Measurements from ENCODE around the gene AFAP1L1. TPM values are rescaled to one million over a fixed set of nuclear protein-coding genes. Genes with fewer than 3 reads are reported as not detected.
A peak's percentile ranks its signal among the peaks of the same experiment; 100 is the strongest.

Gene AFAP1L1
- total RNA-seq, 1 donor from 2014 or later: 8.3 TPM

- Histone ChIP-seq H2AFZ (ENCODE audit: low read depth, low read length) (no peak overlapping the region), H3K79me2 (ENCODE audit: insufficient read depth, low read length) (peaks cover 13% of the 10 kb centered on the region), H4K20me1 (ENCODE audit: insufficient read depth, low read length) (peaks cover under 1% of the 10 kb centered on the region), H3K9me3 (ENCODE audit: insufficient read depth, low read depth, low read length) (no peaks in the 10 kb centered on the region), H3K4me1 (ENCODE audit: insufficient read depth, low read length) (peaks cover 6% of the 10 kb centered on the region), H3K36me3 (ENCODE audit: insufficient read depth, low read length) (no peaks in the 10 kb centered on the region), H3K27ac (ENCODE audit: low read depth, low read length) (no peak overlapping the region), H3K4me3 (ENCODE audit: insufficient read depth, low read depth, low read length) (no peak overlapping the region), H3K4me2 (ENCODE audit: low read length) (no peak overlapping the region), H3K9ac (ENCODE audit: low read length) (no peak overlapping the region), H3K27me3 (ENCODE audit: insufficient read depth, low read length) (no peaks in the 10 kb centered on the region)
- no peak for FAIRE-seq
- DNase-seq (ENCODE audit: low read depth): no peak
- peaks cover 2% of the 10 kb centered on the region for H3K4me1 Mint-ChIP-seq (ENCODE audit: low read depth, unreplicated experiment)
- H3K36me3 Mint-ChIP-seq (ENCODE audit: low read depth, unreplicated experiment): no peaks in the 10 kb centered on the region
- no peak overlapping the region for H3K4me3 Mint-ChIP-seq (ENCODE audit: unreplicated experiment)
- no peaks in the 10 kb centered on the region for H3K9me3 Mint-ChIP-seq (ENCODE audit: unreplicated experiment)
- H3K27me3 Mint-ChIP-seq (ENCODE audit: low read depth, unreplicated experiment): no peaks in the 10 kb centered on the region
- TF ChIP-seq EZH2 (IDR thresholded peaks at IDR 0.05; ENCODE audit: insufficient read depth, low read length) (no peak), CTCF (IDR thresholded peaks at IDR 0.05; ENCODE audit: insufficient read depth, low read depth, low read length) (no peak)
- H3K27ac Mint-ChIP-seq (ENCODE audit: unreplicated experiment): no peak overlapping the region
Observed at GRCh38 chr5:149341876-149342275, 70.2 kb downstream of the AFAP1L1 start.

- DNase-seq (ENCODE audit: low read depth): no peak
- Mint-ChIP-seq H3K27ac (ENCODE audit: unreplicated experiment) (no peak overlapping the region), H3K4me3 (ENCODE audit: unreplicated experiment) (peak overlapping the region; percentile 98), H3K4me1 (ENCODE audit: low read depth, unreplicated experiment) (peaks cover 19% of the 10 kb centered on the region), H3K27me3 (ENCODE audit: low read depth, unreplicated experiment) (no peaks in the 10 kb centered on the region), H3K9me3 (ENCODE audit: unreplicated experiment) (no peaks in the 10 kb centered on the region), H3K36me3 (ENCODE audit: low read depth, unreplicated experiment) (peaks cover 7% of the 10 kb centered on the region)
- H3K36me3 ChIP-seq (ENCODE audit: insufficient read depth, low read length): peaks cover 15% of the 10 kb centered on the region
- H3K9me3 ChIP-seq (ENCODE audit: insufficient read depth, low read depth, low read length): no peaks in the 10 kb centered on the region
- no peaks in the 10 kb centered on the region for H3K27me3 ChIP-seq (ENCODE audit: insufficient read depth, low read length)
- FAIRE-seq: no peak
- peaks cover 26% of the 10 kb centered on the region for H3K79me2 ChIP-seq (ENCODE audit: insufficient read depth, low read length)
- peaks cover 13% of the 10 kb centered on the region for H4K20me1 ChIP-seq (ENCODE audit: insufficient read depth, low read length)
- H3K27ac ChIP-seq (ENCODE audit: low read depth, low read length): no peak overlapping the region
- peaks cover 6% of the 10 kb centered on the region for H3K4me1 ChIP-seq (ENCODE audit: insufficient read depth, low read length)
- H3K9ac ChIP-seq (ENCODE audit: low read length): no peak overlapping the region
- TF ChIP-seq CTCF (IDR thresholded peaks at IDR 0.05; ENCODE audit: insufficient read depth, low read depth, low read length): no peak
- TF ChIP-seq EZH2 (IDR thresholded peaks at IDR 0.05; ENCODE audit: insufficient read depth, low read length): no peak
- H3K4me2 ChIP-seq (ENCODE audit: low read length): peak overlapping the region; percentile 99
- H3K4me3 ChIP-seq (ENCODE audit: insufficient read depth, low read depth, low read length): no peak overlapping the region
- no peak overlapping the region for H2AFZ ChIP-seq (ENCODE audit: low read depth, low read length)
Observed at GRCh38 chr5:149344151-149344550, 72.5 kb downstream of the AFAP1L1 start.

- TF ChIP-seq CTCF (IDR thresholded peaks at IDR 0.05; ENCODE audit: insufficient read depth, low read depth, low read length) (no peak), EZH2 (IDR thresholded peaks at IDR 0.05; ENCODE audit: insufficient read depth, low read length) (no peak)
- H3K36me3 ChIP-seq (ENCODE audit: insufficient read depth, low read length): peaks cover 27% of the 10 kb centered on the region
- DNase-seq (ENCODE audit: low read depth): peak; percentile 95
- H4K20me1 ChIP-seq (ENCODE audit: insufficient read depth, low read length): peaks cover 13% of the 10 kb centered on the region
- Mint-ChIP-seq H3K9me3 (ENCODE audit: unreplicated experiment) (no peaks in the 10 kb centered on the region), H3K4me3 (ENCODE audit: unreplicated experiment) (peak within 1 kb of the TSS; percentile 98), H3K27me3 (ENCODE audit: low read depth, unreplicated experiment) (no peaks in the 10 kb centered on the region), H3K27ac (ENCODE audit: unreplicated experiment) (peak within 1 kb of the TSS; percentile 98), H3K4me1 (ENCODE audit: low read depth, unreplicated experiment) (peaks cover 19% of the 10 kb centered on the region), H3K36me3 (ENCODE audit: low read depth, unreplicated experiment) (peaks cover 18% of the 10 kb centered on the region)
- FAIRE-seq: peak; percentile 63
- peaks cover 6% of the 10 kb centered on the region for H3K4me1 ChIP-seq (ENCODE audit: insufficient read depth, low read length)
- peak within 1 kb of the TSS; percentile 88 for H3K9ac ChIP-seq (ENCODE audit: low read length)
- H3K4me2 ChIP-seq (ENCODE audit: low read length): peak within 1 kb of the TSS; percentile 99
- peak within 1 kb of the TSS; percentile 94 for H2AFZ ChIP-seq (ENCODE audit: low read depth, low read length)
- peaks cover 27% of the 10 kb centered on the region for H3K79me2 ChIP-seq (ENCODE audit: insufficient read depth, low read length)
- peak within 1 kb of the TSS; percentile 99 for H3K4me3 ChIP-seq (ENCODE audit: insufficient read depth, low read depth, low read length)
- no peaks in the 10 kb centered on the region for H3K9me3 ChIP-seq (ENCODE audit: insufficient read depth, low read depth, low read length)
- H3K27me3 ChIP-seq (ENCODE audit: insufficient read depth, low read length): no peaks in the 10 kb centered on the region
- H3K27ac ChIP-seq (ENCODE audit: low read depth, low read length): peak within 1 kb of the TSS; percentile 59
Observed at GRCh38 chr5:149345147-149345891, 73.7 kb downstream of the AFAP1L1 start, which contains the start of gene GRPEL2. Gene GRPEL2 (plus strand): TSS chr5:149345499. CDS start chr5:149345540, 41 bp downstream.
